Stomach (tissue), 4 donors: ENCODE measurements around the gene ADGRG1.

Source experiments
- CTCF ChIP-seq, 7 experiments: fragments of 450-650 bp in 4 of 7; fragments of 200-600 bp in 3 of 7; sonication (generic) in 3 of 7; IDR thresholded peaks; one replicate each; pipeline ENCODE4 v1.5.1; 2016 to 2019; ENCODE audit warnings: antibody characterized with exemption in 7 of 7, control low read depth in 2 of 7, mild to moderate bottlenecking in 1 of 7
- POLR2A ChIP-seq, 4 donors: fragments of 450-650 bp; IDR thresholded peaks; one replicate each; pipeline ENCODE4 v1.6.1; 2016; ENCODE audit warnings: antibody characterized with exemption in 4 of 4, control low read depth in 2 of 4, mild to moderate bottlenecking in 1 of 4, moderate library complexity in 1 of 4
- POLR2AphosphoS5 ChIP-seq, 3 donors: sonication (generic); formaldehyde crosslinking; IDR thresholded peaks; one replicate each; pipeline ENCODE4 v1.6.1; 2016; ENCODE audit warnings: antibody characterized with exemption in 3 of 3

GRCh38 chr16:57694231-57694724 is 65.8 kb downstream of the ADGRG1 start:
- TF ChIP-seq CTCF (IDR thresholded peaks at IDR 0.05), result no peak
- TF ChIP-seq POLR2A (IDR thresholded peaks at IDR 0.05), result no peak
- TF ChIP-seq POLR2AphosphoS5 (IDR thresholded peaks at IDR 0.05), result no peak
